ENCODE measurements around the gene DAPP1.
A peak's percentile ranks its signal among the peaks of the same experiment; 100 is the strongest.

The DAPP1 gene

GRCh38 chr4:99857307-99857706 is 40.7 kb downstream of the DAPP1 start:
- no peak for DNase-seq

DNA sequence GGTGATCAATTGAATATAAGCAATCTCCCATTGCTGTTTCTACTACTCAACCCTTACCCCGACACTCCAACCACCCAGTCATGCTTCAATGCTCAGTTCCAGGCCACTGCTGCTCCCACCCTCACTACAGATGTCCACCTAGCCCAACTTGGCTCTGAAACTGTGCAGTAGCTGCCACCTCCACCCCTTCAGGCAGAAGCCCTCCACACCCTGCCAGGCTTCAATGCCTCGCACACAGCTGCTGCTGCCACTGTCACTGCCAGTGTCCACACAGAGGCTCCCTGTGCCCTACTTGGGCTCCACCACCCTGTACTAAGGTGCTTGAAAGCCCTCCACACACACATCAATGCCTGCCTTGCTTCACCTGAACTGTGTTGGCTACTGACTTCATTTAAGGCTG is 43.0 kb downstream of the DAPP1 start:
- no peak for DNase-seq

DNA sequence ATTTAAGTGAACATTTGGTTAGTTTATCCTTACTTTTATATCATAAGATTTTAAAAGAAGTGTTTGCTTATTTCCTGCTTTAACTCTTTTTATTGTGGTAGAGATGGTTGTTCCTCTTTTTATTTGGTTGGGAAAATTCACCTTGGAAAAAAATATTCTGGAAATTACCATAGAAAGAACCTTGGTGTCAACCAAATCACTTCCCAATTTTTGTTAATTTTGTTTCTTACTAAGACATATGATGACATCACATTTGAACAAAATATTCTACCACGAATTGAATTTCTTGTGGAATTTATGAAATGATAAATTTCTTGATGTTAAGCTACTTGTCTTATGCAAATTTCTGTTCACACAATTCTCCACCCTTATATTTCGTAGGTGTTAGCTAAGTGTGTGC is 43.9 kb downstream of the DAPP1 start:
- DNase-seq: no peak

- no peak for DNase-seq
These were observed 44.7 kb downstream of the DAPP1 start for GRCh38 chr4:99861120-99861905.

- no peak for DNase-seq
These were observed 47.2 kb downstream of the DAPP1 start for GRCh38 chr4:99863804-99864203.

DNA sequence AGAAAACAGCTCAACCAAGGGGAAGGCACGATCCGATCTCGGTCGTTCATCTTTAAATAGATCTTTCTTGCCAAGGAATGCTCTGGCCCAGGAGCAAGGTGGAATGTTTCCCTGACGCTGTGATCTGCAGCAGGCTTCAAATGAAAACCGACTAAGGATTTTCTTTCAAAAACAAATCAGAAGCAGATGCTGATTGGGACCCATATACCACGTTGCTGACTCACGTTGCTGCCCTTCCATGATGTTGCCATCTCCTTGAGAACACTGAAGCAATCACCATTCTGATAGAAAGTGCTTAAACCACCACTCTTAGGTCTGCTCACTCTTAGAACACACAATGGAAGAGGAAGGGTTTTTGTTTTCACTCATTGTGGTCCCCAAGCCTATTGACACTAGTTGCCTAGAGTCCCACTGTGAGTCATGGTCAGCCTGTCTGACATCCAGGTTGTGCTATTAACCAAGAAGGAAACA is 51.5 kb downstream of the DAPP1 start:
- peak; percentile 19 for DNase-seq

DNA sequence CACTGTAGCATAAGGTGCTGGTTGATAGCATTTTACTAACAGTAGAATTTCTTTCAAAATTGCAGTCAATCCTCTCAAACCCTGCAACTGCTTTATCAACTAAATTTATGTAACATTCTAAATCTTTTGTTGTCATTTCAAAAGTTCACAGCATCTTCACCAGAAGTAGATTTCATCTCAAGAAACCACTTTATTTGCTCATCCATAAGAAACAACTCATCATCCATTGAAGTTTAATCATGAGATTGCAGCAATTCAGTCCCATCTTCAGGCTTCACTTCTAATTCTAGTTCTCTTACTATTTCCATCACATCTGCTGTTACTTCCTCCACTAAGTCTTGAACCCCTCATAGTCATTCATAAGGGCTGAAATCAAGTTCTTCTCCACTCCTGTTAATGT is 55.9 kb downstream of the DAPP1 start:
- no peak for DNase-seq

DNA sequence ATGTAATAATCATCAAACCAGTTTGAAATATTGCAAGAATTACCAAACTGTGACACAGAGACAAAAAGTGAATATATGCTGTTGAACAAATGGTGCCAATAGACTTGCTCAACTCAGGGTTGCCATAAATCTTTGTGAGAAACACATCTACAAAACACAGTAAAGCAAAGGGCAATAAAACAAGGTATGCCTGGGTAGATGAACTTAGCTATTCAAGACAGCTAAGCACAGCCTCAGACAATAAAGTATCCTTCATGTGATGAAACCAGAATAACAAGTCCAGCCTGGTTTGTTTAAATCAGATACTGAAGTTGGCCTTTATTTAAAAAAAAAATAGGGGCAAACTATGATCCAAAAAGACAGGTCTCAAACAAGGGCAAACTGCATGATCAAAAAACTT is 58.4 kb downstream of the DAPP1 start:
- DNase-seq: no peak

DNA sequence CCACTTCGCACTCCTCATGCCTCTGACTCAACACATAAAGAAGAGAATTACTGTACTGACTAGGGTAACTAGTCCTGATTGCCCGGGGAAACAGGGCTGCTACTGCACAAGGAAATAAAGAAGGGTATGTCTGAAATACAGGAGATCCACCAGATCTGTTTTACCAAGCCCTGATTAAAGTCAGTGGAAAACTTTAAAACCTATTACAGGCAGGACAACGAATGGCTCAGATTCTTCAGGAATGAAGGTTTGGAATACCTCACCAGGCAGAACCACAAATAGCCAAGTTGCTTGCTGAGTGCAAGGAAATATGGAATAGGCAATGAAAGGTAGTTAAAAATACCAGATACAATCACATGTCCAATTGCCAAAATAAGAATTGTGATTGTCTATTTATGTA is 60.3 kb downstream of the DAPP1 start:
- no peak for DNase-seq

GRCh38 chr4:99878604-99879003 is 62.0 kb downstream of the DAPP1 start:
- DNase-seq: no peak

- DNase-seq: no peak
These were observed 62.8 kb downstream of the DAPP1 start for GRCh38 chr4:99879458-99879857.

DNA sequence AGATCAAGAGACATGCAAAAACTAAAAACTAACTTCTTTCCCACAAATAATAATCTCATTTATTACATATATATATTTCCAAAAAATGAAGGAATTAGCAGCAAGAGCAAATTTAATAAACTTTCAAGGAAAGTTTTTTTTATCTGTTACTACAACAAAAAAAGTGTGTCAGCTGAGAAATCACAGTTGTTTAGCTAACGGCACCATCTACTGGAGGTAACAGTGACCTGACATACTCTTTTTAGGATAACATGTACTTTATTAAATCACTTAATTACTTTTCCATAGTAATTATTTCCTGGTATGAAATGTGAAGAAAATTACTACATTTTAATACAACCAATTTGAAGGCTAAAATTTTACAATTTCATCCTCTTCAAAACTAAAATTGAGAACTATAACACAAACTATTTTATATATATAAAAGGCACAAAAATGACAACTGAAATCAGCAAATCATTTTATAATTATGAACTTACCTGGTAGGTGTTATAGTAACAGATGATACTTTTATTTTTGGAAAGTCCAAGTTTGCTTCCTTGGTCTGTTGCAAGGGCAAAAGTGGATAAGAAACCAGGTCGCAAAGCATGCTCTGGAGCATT is 68.5 kb downstream of the DAPP1 start:
- DNase-seq: no peak

GRCh38 chr4:99885687-99886086 is 69.1 kb downstream of the DAPP1 start:
- DNase-seq: no peak

- DNase-seq: no peak
These were observed 69.5 kb downstream of the DAPP1 start for GRCh38 chr4:99886146-99886545.

DNA sequence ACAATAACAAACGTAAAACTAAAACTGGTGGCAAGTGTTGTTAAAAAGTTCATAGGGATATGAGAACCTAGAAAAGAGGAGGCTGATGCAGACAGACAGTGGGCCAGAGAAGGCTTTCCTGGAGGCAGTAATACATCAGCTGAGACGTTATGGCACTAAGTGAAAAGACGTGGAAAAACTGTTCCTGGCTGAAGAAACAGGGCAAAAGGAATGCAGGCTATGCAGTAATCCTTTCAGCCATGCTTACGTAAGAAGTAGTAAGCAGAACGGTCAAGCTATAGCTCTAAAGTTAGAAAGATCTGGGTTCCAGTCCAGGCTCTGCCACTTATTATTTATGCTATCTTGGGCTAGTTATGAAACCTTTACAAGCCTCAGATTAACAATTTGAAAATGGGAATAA is 71.2 kb downstream of the DAPP1 start:
- no peak for DNase-seq

DNA sequence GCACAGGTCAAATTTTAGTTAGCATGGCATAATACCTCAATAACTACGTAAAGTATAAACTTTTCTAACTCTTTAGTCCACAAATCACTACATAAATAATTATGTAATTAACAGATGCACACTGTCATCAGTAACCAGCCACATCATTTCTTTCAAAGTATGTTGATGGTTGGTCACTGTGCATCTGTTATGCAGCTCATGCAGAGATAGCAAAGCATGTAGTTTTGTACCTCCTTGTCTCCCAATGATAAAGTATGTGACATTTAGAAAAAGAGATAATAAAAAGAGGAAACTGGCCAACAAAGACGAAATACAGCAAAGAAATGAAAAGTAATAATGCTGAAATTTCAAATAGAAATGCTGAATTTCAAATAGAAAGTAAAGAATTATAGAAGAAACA is 74.7 kb downstream of the DAPP1 start:
- no peak for DNase-seq

GRCh38 chr4:99893029-99893428 is 76.4 kb downstream of the DAPP1 start:
- no peak for DNase-seq

GRCh38 chr4:99893839-99894160 is 77.2 kb downstream of the DAPP1 start:
- no peak for DNase-seq

DNA sequence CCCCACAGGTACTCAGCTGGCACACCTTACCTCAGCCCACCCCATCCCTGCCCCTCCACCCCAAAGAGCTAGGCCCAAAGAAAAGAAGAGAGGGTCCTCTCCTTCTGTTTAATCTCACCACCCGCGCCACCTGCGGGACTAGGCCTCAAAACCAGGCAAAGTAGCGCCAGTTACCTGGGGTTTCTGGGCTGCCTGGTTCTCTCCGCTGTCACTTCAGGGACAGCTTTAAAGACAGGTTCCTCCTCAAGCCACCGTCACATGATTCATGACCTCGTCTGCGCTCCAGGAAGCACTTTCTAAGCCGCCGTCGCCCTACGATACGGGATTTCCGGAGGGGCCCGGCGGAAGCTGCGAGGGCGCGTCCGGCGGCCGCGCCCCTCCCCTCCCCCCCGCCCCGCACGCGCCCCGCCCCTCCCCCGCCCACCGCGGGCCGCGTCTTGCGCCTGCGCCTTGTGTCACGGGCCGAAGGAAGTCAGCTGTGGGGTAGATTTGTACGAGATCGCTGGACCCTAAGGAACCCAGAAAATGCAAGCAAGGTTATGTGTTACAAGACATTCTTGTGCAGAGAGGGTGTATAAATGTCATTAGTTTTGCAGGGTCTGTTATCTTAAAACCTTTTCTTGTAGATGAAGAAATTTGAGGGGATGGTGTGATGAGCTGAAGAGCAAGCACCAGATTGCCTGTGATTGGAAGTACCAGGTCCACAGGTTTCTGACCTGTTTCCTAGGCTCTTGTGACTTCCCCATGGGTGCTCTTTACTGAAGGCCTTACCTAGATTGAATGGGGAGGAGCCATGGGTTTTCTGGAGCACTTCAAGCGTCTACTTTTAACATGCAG is 77.8 kb downstream of the DAPP1 start, which contains the start of gene LAMTOR3:
Gene LAMTOR3 (minus strand): TSS at position 267 of the 837 bp plus-strand sequence. CDS start 464 bp downstream, outside the sequence.
- peak; percentile 64 for DNase-seq

- DNase-seq: no peak
These were observed 78.4 kb downstream of the DAPP1 start for GRCh38 chr4:99894998-99895397.

GRCh38 chr4:99915449-99915848 is 98.8 kb downstream of the DAPP1 start:
- no peak for DNase-seq

GRCh38 chr4:99917575-99917974 is 100.9 kb downstream of the DAPP1 start:
- DNase-seq: no peak

GRCh38 chr4:99918656-99919055 is 102.0 kb downstream of the DAPP1 start:
- no peak for DNase-seq
